CD4-positive, alpha-beta T cell (primary cell): ENCODE results near the gene MGA. TPM values are rescaled to one million over a fixed set of nuclear protein-coding genes. Genes with fewer than 3 reads are reported as not detected.

Source experiments
- ATAC-seq: fragments of 200-7000 bp; cut with Tn5 transposase; one replicate; pipeline ENCODE4 v1.10.0; 2022; ENCODE audit warnings: mild to moderate bottlenecking; ENCODE audit not compliant: poor library complexity
- CTCF ChIA-PET: fragments of 350-600 bp; sonication (Branson Sonifier 250); formaldehyde crosslinking; loops from one replicate; lab custom pipeline; 2021; ENCODE audit warnings: antibody characterized with exemption, inconsistent platforms; lab: Charles Lee
- POLR2A ChIA-PET: fragments of 350-600 bp; sonication (Branson Sonifier 250); formaldehyde crosslinking; loops from one replicate; lab custom pipeline; 2021; ENCODE audit warnings: antibody characterized with exemption, inconsistent platforms; lab: Charles Lee
- DNase-seq, 14 experiments: peaks; one replicate each; pipeline ENCODE4 v3.0.0-alpha.2; 2013 to 2020; ENCODE audit warnings: mixed read lengths in 2 of 14
- H3K27ac ChIP-seq, 2 donors: one replicate each; pipeline versions ENCODE4 v1.5.1 to v1.7.0; 2013; ENCODE audit warnings: low read length in 2 of 2, low read depth in 1 of 2, mild to moderate bottlenecking in 1 of 2
- H3K27me3 ChIP-seq, 2 experiments: 1 replicate in 1 of 2; 2 replicates in 1 of 2; pipeline versions ENCODE4 v1.6.1 to v1.7.0; 2013; ENCODE audit warnings: low read length in 2 of 2, control low read depth in 1 of 2, mild to moderate bottlenecking in 1 of 2, moderate library complexity in 1 of 2; ENCODE audit not compliant: insufficient read depth in 2 of 2, control insufficient read depth in 1 of 2
- H3K36me3 ChIP-seq: one replicate; pipeline ENCODE4 v1.6.1; 2013; ENCODE audit warnings: low read length, control low read depth; ENCODE audit not compliant: insufficient read depth
- H3K4me1 ChIP-seq: one replicate; pipeline ENCODE4 v1.6.1; 2013; ENCODE audit warnings: low read length, control low read depth; ENCODE audit not compliant: insufficient read depth
- H3K4me3 ChIP-seq: one replicate; pipeline ENCODE4 v1.5.1; 2013; ENCODE audit warnings: mild to moderate bottlenecking, low read length, moderate library complexity
- H3K9me3 ChIP-seq, 2 experiments: 1 replicate in 1 of 2; 2 replicates in 1 of 2; pipeline versions ENCODE4 v1.6.1 to v1.7.0; 2013; ENCODE audit warnings: low read length in 2 of 2, mild to moderate bottlenecking in 2 of 2, control low read depth in 1 of 2, moderate library complexity in 1 of 2; ENCODE audit not compliant: control insufficient read depth in 1 of 2, insufficient read depth in 1 of 2
- H3K27ac Mint-ChIP-seq: one replicate; pipeline ENCODE4 v1.8.0; 2020; ENCODE audit warnings: mixed read lengths
- H3K27me3 Mint-ChIP-seq: one replicate; pipeline ENCODE4 v1.8.0; 2021; ENCODE audit warnings: mixed read lengths
- H3K36me3 Mint-ChIP-seq: one replicate; pipeline ENCODE4 v1.8.0; 2021; ENCODE audit warnings: low read depth, mixed read lengths
- H3K4me1 Mint-ChIP-seq: one replicate; pipeline ENCODE4 v1.8.0; 2021; ENCODE audit warnings: low read depth, mixed read lengths
- H3K4me3 Mint-ChIP-seq: one replicate; pipeline ENCODE4 v1.8.0; 2020; ENCODE audit warnings: mild to moderate bottlenecking, mixed read lengths
- H3K9me3 Mint-ChIP-seq: one replicate; pipeline ENCODE4 v1.8.0; 2020; ENCODE audit warnings: mixed read lengths
- CTCF ChIP-seq: fragments of 200-600 bp; IDR thresholded peaks from one replicate; pipeline ENCODE4 v1.8.0; 2022; ENCODE audit warnings: antibody characterized with exemption, mild to moderate bottlenecking
- intact Hi-C, 2 experiments: fragments of 100-400 bp; cut with DNase I in 1 of 2; cut with micrococcal nuclease in 1 of 2; formaldehyde crosslinking; loops; one replicate each; pipeline versions ENCODE4 v1.15.1 to v1.9.0; 2023 to 2025; cut with DNase I, micrococcal nuclease
- total RNA-seq, 174 experiments: library from RNA in 2 of 174; stranded (reverse) in 2 of 174; gene quantifications; one replicate each; pipeline ENCODE4 v1.2.3 and lab custom pipeline; 2021 to 2026

The MGA gene
- total RNA-seq, 2 experiments from 2014 or later: 31.0 to 33.9 TPM

- H3K4me1 ChIP-seq: no peaks in the 10 kb centered on the region
- peaks cover 6% of the 10 kb centered on the region for H3K9me3 Mint-ChIP-seq
- no peaks in the 10 kb centered on the region for H3K4me1 Mint-ChIP-seq
- H3K27ac Mint-ChIP-seq: no peak overlapping the region
- intact Hi-C loops: no loop called here
- H3K9me3 ChIP-seq: peaks cover 0 to 10% of the 10 kb centered on the region in 2 experiments
- H3K27ac ChIP-seq: no peak overlapping the region
- ATAC-seq: no peak
- TF ChIP-seq CTCF: no peak
- H3K4me3 ChIP-seq: no peak overlapping the region
- ChIA-PET POLR2A (no interaction called here), CTCF (interaction anchor here (0.8 to 1.1 kb wide), 2 partner anchors 10 to 14 kb away, joined by 3 read pairs; no protein-coding TSS in a partner anchor)
- no peaks in the 10 kb centered on the region for H3K36me3 ChIP-seq
- no peaks in the 10 kb centered on the region for H3K27me3 ChIP-seq
- H3K27me3 Mint-ChIP-seq: no peaks in the 10 kb centered on the region
- no peak overlapping the region for H3K4me3 Mint-ChIP-seq
- H3K36me3 Mint-ChIP-seq: no peaks in the 10 kb centered on the region
- no peak for DNase-seq
Measured at GRCh38 chr15:41648097-41648496, 12.1 kb upstream of the MGA start.

- H3K4me1 Mint-ChIP-seq: no peaks in the 10 kb centered on the region
- no peak overlapping the region for H3K27ac Mint-ChIP-seq
- DNase-seq: no peak
- peaks cover 0 to 10% of the 10 kb centered on the region in 2 experiments for H3K9me3 ChIP-seq
- H3K36me3 Mint-ChIP-seq: no peaks in the 10 kb centered on the region
- H3K4me3 Mint-ChIP-seq: no peak overlapping the region
- no peaks in the 10 kb centered on the region for H3K27me3 Mint-ChIP-seq
- peaks cover 6% of the 10 kb centered on the region for H3K9me3 Mint-ChIP-seq
- H3K4me1 ChIP-seq: no peaks in the 10 kb centered on the region
- ATAC-seq: no peak
- H3K4me3 ChIP-seq: no peak overlapping the region
- H3K27ac ChIP-seq: no peak overlapping the region
- intact Hi-C loops: no loop called here
- CTCF ChIA-PET: interaction anchor here (0.7 kb wide), 1 partner anchor 344 kb away, joined by 5 read pairs; no protein-coding TSS in a partner anchor
- H3K27me3 ChIP-seq: no peaks in the 10 kb centered on the region
- H3K36me3 ChIP-seq: no peaks in the 10 kb centered on the region
- POLR2A ChIA-PET: no interaction called here
- no peak for TF ChIP-seq CTCF
Measured at GRCh38 chr15:41648770-41649169, 11.4 kb upstream of the MGA start.

GRCh38 chr15:41650806-41651205, 9.4 kb upstream of the MGA start:
- H3K27me3 Mint-ChIP-seq: no peaks in the 10 kb centered on the region
- no peak overlapping the region for H3K27ac Mint-ChIP-seq
- no peaks in the 10 kb centered on the region for H3K4me1 Mint-ChIP-seq
- ChIA-PET CTCF (no interaction called here), POLR2A (no interaction called here)
- Histone ChIP-seq H3K9me3 (peaks cover 0 to 10% of the 10 kb centered on the region in 2 experiments), H3K4me1 (no peaks in the 10 kb centered on the region), H3K4me3 (no peak overlapping the region), H3K27ac (no peak overlapping the region), H3K27me3 (no peaks in the 10 kb centered on the region), H3K36me3 (no peaks in the 10 kb centered on the region)
- H3K9me3 Mint-ChIP-seq: peaks cover 6% of the 10 kb centered on the region
- H3K36me3 Mint-ChIP-seq: no peaks in the 10 kb centered on the region
- intact Hi-C loops: loop anchor here in 1 of 2 experiments (10.0 kb wide), 1 partner anchor 246 kb away; the partner anchor contains the start of gene NDUFAF1
- no peak for TF ChIP-seq CTCF
- no peak for DNase-seq
- no peak overlapping the region for H3K4me3 Mint-ChIP-seq
- ATAC-seq: no peak
